ENCODE data around the gene DEPDC5.

The DEPDC5 gene

GRCh38 chr22:31945443-31945855 lies 191.6 kb downstream of the DEPDC5 start:
- TF ChIP-seq EZH2 (IDR thresholded peaks at IDR 0.05; ENCODE audit: borderline replicate concordance, low read depth, low read length, severe bottlenecking) (no peak), CTCF (IDR thresholded peaks at IDR 0.05; ENCODE audit: borderline replicate concordance, extremely low read depth, low read length, poor library complexity, severe bottlenecking) (no peak)
- Histone ChIP-seq H4K20me1 (ENCODE audit: insufficient read depth, low read length) (peaks cover 48% of the 10 kb centered on the region), H3K9me3 (ENCODE audit: insufficient read depth, low read length, severe bottlenecking) (no peaks in the 10 kb centered on the region), H3K36me3 (ENCODE audit: insufficient read depth, low read length) (peaks cover 53% of the 10 kb centered on the region), H3K4me3 (ENCODE audit: low read depth in 1 of 2, low read length in 2 of 2) (peak overlapping the region; percentile 73 to 84; a peak in 3 of 4 replicates), H3K4me2 (ENCODE audit: insufficient read depth, low read length) (peak overlapping the region; percentile 85), H3K27me3 (ENCODE audit: insufficient read depth, low read length, poor library complexity) (no peaks in the 10 kb centered on the region), H3K79me2 (ENCODE audit: insufficient read depth, low read length) (peaks cover 66% of the 10 kb centered on the region), H3K9ac (ENCODE audit: low read depth, low read length) (peak overlapping the region; percentile 97), H2AFZ (ENCODE audit: low read depth, low read length) (peak overlapping the region; percentile 73), H3K27ac (ENCODE audit: low read length) (peak overlapping the region; percentile 96), H3K4me1 (ENCODE audit: insufficient read depth, low read length) (peaks cover 40% of the 10 kb centered on the region)
- DNase-seq, result no peak
- no peak for ATAC-seq (ENCODE audit: insufficient read depth, low read depth)

GRCh38 chr22:31945971-31946680 lies 192.3 kb downstream of the DEPDC5 start:
- no peak for TF ChIP-seq EZH2 (IDR thresholded peaks at IDR 0.05; ENCODE audit: borderline replicate concordance, low read depth, low read length, severe bottlenecking)
- no peak for TF ChIP-seq CTCF (IDR thresholded peaks at IDR 0.05; ENCODE audit: borderline replicate concordance, extremely low read depth, low read length, poor library complexity, severe bottlenecking)
- peak overlapping the region; percentile 85 for H3K4me2 ChIP-seq (ENCODE audit: insufficient read depth, low read length)
- peak overlapping the region; percentile 97 for H3K9ac ChIP-seq (ENCODE audit: low read depth, low read length)
- peaks cover 73% of the 10 kb centered on the region for H3K79me2 ChIP-seq (ENCODE audit: insufficient read depth, low read length)
- no peaks in the 10 kb centered on the region for H3K9me3 ChIP-seq (ENCODE audit: insufficient read depth, low read length, severe bottlenecking)
- peak overlapping the region; percentile 96 for H3K27ac ChIP-seq (ENCODE audit: low read length)
- peaks cover 60% of the 10 kb centered on the region for H3K36me3 ChIP-seq (ENCODE audit: insufficient read depth, low read length)
- H3K4me1 ChIP-seq (ENCODE audit: insufficient read depth, low read length), result peaks cover 40% of the 10 kb centered on the region
- peaks cover 55% of the 10 kb centered on the region for H4K20me1 ChIP-seq (ENCODE audit: insufficient read depth, low read length)
- H2AFZ ChIP-seq (ENCODE audit: low read depth, low read length), result no peak overlapping the region
- H3K27me3 ChIP-seq (ENCODE audit: insufficient read depth, low read length, poor library complexity), result no peaks in the 10 kb centered on the region
- ATAC-seq (ENCODE audit: insufficient read depth, low read depth) (no peak), DNase-seq (no peak)
- H3K4me3 ChIP-seq (ENCODE audit: low read depth in 1 of 2, low read length in 2 of 2), result peak overlapping the region; percentile 73 to 84; a peak in 3 of 4 replicates

GRCh38 chr22:31947296-31947695 lies 193.5 kb downstream of the DEPDC5 start:
- Histone ChIP-seq H3K9ac (ENCODE audit: low read depth, low read length) (no peak overlapping the region), H3K27ac (ENCODE audit: low read length) (no peak overlapping the region), H3K27me3 (ENCODE audit: insufficient read depth, low read length, poor library complexity) (no peaks in the 10 kb centered on the region), H3K4me3 (ENCODE audit: low read depth in 1 of 2, low read length in 2 of 2) (no peak overlapping the region), H2AFZ (ENCODE audit: low read depth, low read length) (no peak overlapping the region), H3K36me3 (ENCODE audit: insufficient read depth, low read length) (peaks cover 72% of the 10 kb centered on the region), H4K20me1 (ENCODE audit: insufficient read depth, low read length) (peaks cover 67% of the 10 kb centered on the region), H3K4me2 (ENCODE audit: insufficient read depth, low read length) (peak overlapping the region; percentile 85; the same call in 1 of the 2 replicates), H3K79me2 (ENCODE audit: insufficient read depth, low read length) (peaks cover 85% of the 10 kb centered on the region), H3K9me3 (ENCODE audit: insufficient read depth, low read length, severe bottlenecking) (no peaks in the 10 kb centered on the region), H3K4me1 (ENCODE audit: insufficient read depth, low read length) (peaks cover 45% of the 10 kb centered on the region)
- TF ChIP-seq EZH2 (IDR thresholded peaks at IDR 0.05; ENCODE audit: borderline replicate concordance, low read depth, low read length, severe bottlenecking) (no peak), CTCF (IDR thresholded peaks at IDR 0.05; ENCODE audit: borderline replicate concordance, extremely low read depth, low read length, poor library complexity, severe bottlenecking) (peak; percentile 41)
- ATAC-seq (ENCODE audit: insufficient read depth, low read depth), result no peak
- DNase-seq, result peak; percentile 17

Data from DND-41 (cell line).